ENCODE data around the gene ADGRF5. TPM values are rescaled to one million over a fixed set of nuclear protein-coding genes. Genes with fewer than 3 reads are reported as not detected.

Gene ADGRF5
- total RNA-seq, 1 donor from 2014 or later: not detected

DNA sequence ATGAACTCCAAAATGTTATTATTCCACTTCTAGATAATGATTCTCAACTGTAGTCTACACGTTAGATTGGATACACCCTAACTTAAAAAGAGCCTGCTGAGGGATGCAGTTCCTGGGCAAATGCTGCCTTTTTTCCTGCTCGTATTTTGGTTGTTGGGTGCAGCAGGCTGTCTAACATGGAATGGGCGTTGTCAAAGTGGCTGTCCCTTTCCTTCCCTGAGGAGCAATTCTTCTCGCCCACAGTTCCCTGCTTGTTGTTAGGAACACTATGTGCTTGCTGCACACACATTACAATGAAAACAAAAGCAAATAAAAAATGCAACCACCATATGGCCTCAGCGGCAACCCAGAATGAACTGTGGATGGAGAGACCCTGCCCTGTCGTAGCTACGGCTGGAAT, 1.7 kb upstream of the ADGRF5 start:
- TF ChIP-seq CTCF (IDR thresholded peaks at IDR 0.05): no peak
- H3K4me3 Mint-ChIP-seq (ENCODE audit: unreplicated experiment): no peak overlapping the region
- H3K36me3 Mint-ChIP-seq (ENCODE audit: unreplicated experiment): no peaks in the 10 kb centered on the region
- DNase-seq (ENCODE audit: extremely low spot score, unreplicated experiment): no peak
- H3K4me1 Mint-ChIP-seq (ENCODE audit: unreplicated experiment): no peaks in the 10 kb centered on the region
- H3K9me3 Mint-ChIP-seq (ENCODE audit: unreplicated experiment): peaks cover 7% of the 10 kb centered on the region
- H3K27me3 Mint-ChIP-seq (ENCODE audit: unreplicated experiment): no peaks in the 10 kb centered on the region
- no peak overlapping the region for H3K27ac Mint-ChIP-seq (ENCODE audit: unreplicated experiment)

GRCh38 chr6:46921059-46921458, 679 bp downstream of the ADGRF5 start:
- Mint-ChIP-seq H3K27me3 (ENCODE audit: unreplicated experiment) (no peaks in the 10 kb centered on the region), H3K4me1 (ENCODE audit: unreplicated experiment) (no peaks in the 10 kb centered on the region), H3K9me3 (ENCODE audit: unreplicated experiment) (peaks cover 7% of the 10 kb centered on the region), H3K4me3 (ENCODE audit: unreplicated experiment) (no peak overlapping the region), H3K36me3 (ENCODE audit: unreplicated experiment) (no peaks in the 10 kb centered on the region), H3K27ac (ENCODE audit: unreplicated experiment) (no peak overlapping the region)
- no peak for DNase-seq (ENCODE audit: extremely low spot score, unreplicated experiment)
- no peak for TF ChIP-seq CTCF (IDR thresholded peaks at IDR 0.05)

DNA sequence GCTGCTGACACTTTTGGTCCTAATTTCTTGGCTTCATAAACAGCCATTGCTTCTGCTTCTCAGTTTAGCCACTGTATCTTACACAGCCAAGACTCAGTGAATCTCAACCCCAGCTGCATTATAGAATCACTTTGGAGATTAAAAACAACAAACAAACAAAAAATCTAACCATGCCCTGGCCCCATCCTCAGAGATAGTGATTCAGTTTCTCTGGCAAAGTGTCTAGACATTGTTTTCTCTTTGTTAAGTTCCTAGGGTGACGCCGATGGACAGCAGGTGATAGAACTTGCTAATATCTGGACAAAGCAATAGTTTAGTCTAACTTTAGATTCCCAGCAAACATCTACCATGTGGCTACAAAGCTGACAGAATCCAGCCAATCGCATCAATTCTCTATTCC, 2.9 kb downstream of the ADGRF5 start:
- Mint-ChIP-seq H3K4me1 (ENCODE audit: unreplicated experiment) (no peaks in the 10 kb centered on the region), H3K4me3 (ENCODE audit: unreplicated experiment) (no peak overlapping the region), H3K36me3 (ENCODE audit: unreplicated experiment) (no peaks in the 10 kb centered on the region), H3K9me3 (ENCODE audit: unreplicated experiment) (no peaks in the 10 kb centered on the region), H3K27me3 (ENCODE audit: unreplicated experiment) (no peaks in the 10 kb centered on the region), H3K27ac (ENCODE audit: unreplicated experiment) (no peak overlapping the region)
- no peak for DNase-seq (ENCODE audit: extremely low spot score, unreplicated experiment)
- TF ChIP-seq CTCF (IDR thresholded peaks at IDR 0.05): no peak

DNA sequence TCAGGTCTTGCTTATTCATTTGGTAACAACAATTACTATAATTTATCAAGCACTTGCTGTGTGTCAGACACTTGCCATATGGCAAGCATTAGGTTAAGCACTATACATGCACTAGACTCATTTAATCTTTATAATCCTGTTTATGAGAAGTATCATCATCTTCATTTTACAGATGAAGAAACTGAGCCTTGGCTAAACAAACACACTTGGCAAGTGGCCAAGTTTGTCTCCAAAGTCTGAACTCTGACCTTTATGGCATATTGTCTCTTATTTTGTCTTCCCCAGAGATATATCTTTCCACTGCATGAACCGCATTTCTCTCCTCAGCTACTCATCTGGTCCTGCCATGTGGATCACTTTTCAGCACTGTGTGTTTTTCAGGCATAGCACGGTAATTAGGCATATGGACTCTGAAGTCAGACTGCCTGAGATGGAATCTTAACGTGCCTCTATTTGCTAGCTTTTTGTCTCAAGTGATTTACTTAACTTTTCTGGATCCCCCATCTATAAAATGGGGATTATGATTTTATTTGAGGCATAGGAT, 4.7 kb downstream of the ADGRF5 start:
- Mint-ChIP-seq H3K9me3 (ENCODE audit: unreplicated experiment) (no peaks in the 10 kb centered on the region), H3K36me3 (ENCODE audit: unreplicated experiment) (no peaks in the 10 kb centered on the region), H3K27me3 (ENCODE audit: unreplicated experiment) (no peaks in the 10 kb centered on the region), H3K27ac (ENCODE audit: unreplicated experiment) (no peak overlapping the region), H3K4me1 (ENCODE audit: unreplicated experiment) (no peaks in the 10 kb centered on the region), H3K4me3 (ENCODE audit: unreplicated experiment) (no peak overlapping the region)
- DNase-seq (ENCODE audit: extremely low spot score, unreplicated experiment): no peak
- no peak for TF ChIP-seq CTCF (IDR thresholded peaks at IDR 0.05)

DNA sequence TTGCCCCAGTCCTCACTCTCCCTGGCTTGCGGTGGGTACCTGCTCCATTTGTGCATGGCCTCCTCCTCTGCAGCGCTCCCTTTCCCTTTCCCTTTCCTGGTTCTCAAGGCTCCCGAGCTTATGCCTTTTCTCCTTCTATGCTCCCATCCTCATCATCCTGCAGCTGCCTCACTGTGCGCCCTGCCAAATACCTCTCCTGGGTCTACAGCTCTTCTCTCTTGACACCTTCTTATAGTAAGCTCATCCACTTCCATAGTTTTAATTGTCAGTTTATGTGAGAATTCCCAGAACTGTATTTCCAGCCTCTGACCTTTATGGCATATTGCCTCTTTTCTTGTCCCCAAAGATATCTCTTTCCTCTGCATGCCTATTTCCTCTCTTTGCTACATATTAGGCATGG, 5.9 kb downstream of the ADGRF5 start:
- Mint-ChIP-seq H3K27ac (ENCODE audit: unreplicated experiment) (no peak overlapping the region), H3K27me3 (ENCODE audit: unreplicated experiment) (no peaks in the 10 kb centered on the region), H3K36me3 (ENCODE audit: unreplicated experiment) (no peaks in the 10 kb centered on the region), H3K4me3 (ENCODE audit: unreplicated experiment) (no peak overlapping the region), H3K9me3 (ENCODE audit: unreplicated experiment) (no peaks in the 10 kb centered on the region), H3K4me1 (ENCODE audit: unreplicated experiment) (no peaks in the 10 kb centered on the region)
- no peak for DNase-seq (ENCODE audit: extremely low spot score, unreplicated experiment)
- no peak for TF ChIP-seq CTCF (IDR thresholded peaks at IDR 0.05)

Data from osteocyte (in vitro differentiated cells).